ENCODE measurements around the gene CRYBG1. TPM values are rescaled to one million over a fixed set of nuclear protein-coding genes. Genes with fewer than 3 reads are reported as not detected.

The CRYBG1 gene
- total RNA-seq, 1 experiment from 2014 or later, result 10.7 TPM

DNA sequence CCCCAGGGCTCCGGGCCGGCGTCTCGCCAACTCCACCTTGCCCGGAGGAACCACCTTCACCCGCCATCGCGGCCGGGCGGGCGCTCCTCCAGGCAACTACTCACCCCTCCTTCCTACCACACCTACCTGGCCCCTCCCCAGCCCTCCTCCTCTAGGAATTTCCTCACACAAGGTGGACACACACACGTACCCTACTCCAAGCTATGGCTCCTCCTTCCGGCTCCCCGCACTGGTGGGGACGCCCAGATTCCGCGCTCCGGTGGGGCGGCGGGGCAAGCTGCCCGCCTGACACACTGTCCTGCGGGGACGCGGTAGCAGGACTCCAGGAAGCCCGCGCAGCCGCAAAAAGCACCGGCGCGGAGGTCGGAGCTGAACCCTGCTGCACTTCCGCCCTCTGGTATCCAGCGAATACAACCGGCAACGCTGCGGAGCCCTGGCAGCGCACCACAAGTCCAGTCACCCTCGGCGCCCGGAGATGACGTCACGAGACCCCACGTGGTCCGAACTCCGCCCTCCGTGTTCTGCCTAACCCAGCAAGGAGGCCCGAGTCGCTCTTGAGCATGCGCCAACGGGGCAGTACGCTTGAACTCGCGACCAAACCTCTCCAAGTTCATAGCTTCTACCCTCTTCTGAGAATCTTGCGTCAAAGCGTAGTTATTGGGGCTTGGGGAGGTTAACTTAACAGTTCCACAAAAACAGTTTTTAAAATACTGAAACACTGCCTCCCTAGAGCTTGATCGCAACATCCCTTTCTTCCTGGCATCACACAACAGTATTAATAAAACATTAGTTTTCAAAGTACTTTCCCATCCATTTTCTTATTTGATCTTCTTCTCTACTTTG lies 35.0 kb upstream of the CRYBG1 start, which contains the start of gene ATG5:
Gene ATG5 (minus strand): TSS at position 425 of the 843 bp plus-strand sequence. CDS start 9,552 bp downstream, outside the sequence.
- Histone ChIP-seq H3K36me3 (ENCODE audit: control insufficient read depth in 1 of 2, insufficient read depth in 2 of 2, low read length in 2 of 2) (no peaks in the 10 kb centered on the region), H3K9me3 (ENCODE audit: control insufficient read depth in 1 of 2, insufficient read depth in 1 of 2, low read depth in 1 of 2, low read length in 2 of 2) (no peaks in the 10 kb centered on the region), H3K9ac (ENCODE audit: low read length) (peak within 1 kb of the TSS; percentile 88), H3K9me2 (ENCODE audit: insufficient read depth) (no peaks in the 10 kb centered on the region), H3K27me3 (ENCODE audit: insufficient read depth, low read length) (no peaks in the 10 kb centered on the region), H3K4me2 (ENCODE audit: low read length) (peak within 1 kb of the TSS; percentile 70), H2AFZ (ENCODE audit: low read depth, low read length, poor library complexity, severe bottlenecking) (peak within 1 kb of the TSS; percentile 19), H3K27ac (ENCODE audit: low read depth, low read length) (peak within 1 kb of the TSS; percentile 91), H4K20me1 (ENCODE audit: insufficient read depth) (no peaks in the 10 kb centered on the region), H3K79me2 (ENCODE audit: insufficient read depth, low read length) (peaks cover 46% of the 10 kb centered on the region), H3K4me1 (ENCODE audit: control insufficient read depth in 1 of 2, insufficient read depth in 2 of 2, low read length in 2 of 2) (peaks cover 6 to 16% of the 10 kb centered on the region in 2 experiments; a peak in 3 of 4 replicates), H3K4me3 (replicated peaks in 1 of 2; ENCODE audit: low read depth in 1 of 2, low read length in 2 of 2) (peak within 1 kb of the TSS; percentile 78 to 85)
- ATAC-seq (peak; percentile 93), DNase-seq (ENCODE audit: low read depth, low spot score) (peak; percentile 98)
- ChIA-PET POLR2A (interaction anchor here (0.5 to 1.3 kb wide), 9 partner anchors 8 to 973 kb away, joined by 3 to 9 read pairs (median 4); no protein-coding TSS in a partner anchor), RAD21 (ENCODE audit: low non-redundant PET in 1 of 2, low total read pairs in 2 of 2, uncharacterized antibody in 2 of 2, unreplicated experiment in 2 of 2) (no interaction called here), CTCF (interaction anchor here (0.6 to 1.2 kb wide), 4 partner anchors 9 to 235 kb away, joined by 3 to 13 read pairs (median 6); no protein-coding TSS in a partner anchor)
- BruUV-seq (replicated peaks), result no TSS peak
- intact Hi-C loops (cut with micrococcal nuclease), result no loop called here
- TF ChIP-seq ZFX (IDR thresholded peaks at IDR 0.05) (0 out of 2 replicates have a peak, but pooled peaks have one; percentile 18), SRF (IDR thresholded peaks at IDR 0.05; ENCODE audit: low read depth) (peak; percentile 96), YY1 (IDR thresholded peaks at IDR 0.05; ENCODE audit: extremely low read depth, insufficient replicate concordance, low read depth, low read length) (peak; percentile 46), FOSL1 (IDR thresholded peaks at IDR 0.05; ENCODE audit: low read depth) (peak; percentile 44; the same call in 1 of the 2 replicates), POLR2A (IDR thresholded peaks at IDR 0.05; ENCODE audit: borderline replicate concordance, extremely low read depth, insufficient read depth, insufficient read length) (peak; percentile 65), ELF1 (IDR thresholded peaks at IDR 0.05; ENCODE audit: borderline replicate concordance, low read depth) (peak; percentile 90), EZH2phosphoT487 (IDR thresholded peaks at IDR 0.05; ENCODE audit: borderline replicate concordance) (no peak), ZNF274 (IDR thresholded peaks at IDR 0.05; ENCODE audit: low read depth, low read length) (no peak), POLR2AphosphoS5 (IDR thresholded peaks at IDR 0.05; ENCODE audit: low read depth, low read length) (peak; percentile 75), SIN3A (IDR thresholded peaks at IDR 0.05; ENCODE audit: low read depth) (peak; percentile 72; the same call in 1 of the 2 replicates), RAD21 (IDR thresholded peaks at IDR 0.05; ENCODE audit: low read depth) (no peak), JUND (IDR thresholded peaks at IDR 0.05) (peak; percentile 77), CBX3 (IDR thresholded peaks at IDR 0.05; ENCODE audit: low read depth) (peak; percentile 94), SP1 (IDR thresholded peaks at IDR 0.05; ENCODE audit: low read depth) (peak; percentile 76), TCF7L2 (IDR thresholded peaks at IDR 0.05; ENCODE audit: borderline replicate concordance, extremely low read depth, insufficient read depth, insufficient read length) (peak; percentile 36), EGR1 (IDR thresholded peaks at IDR 0.05; ENCODE audit: low read depth) (no peak), EZH2 (IDR thresholded peaks at IDR 0.05) (no peak)
- TF ChIP-seq, protein P1, sequence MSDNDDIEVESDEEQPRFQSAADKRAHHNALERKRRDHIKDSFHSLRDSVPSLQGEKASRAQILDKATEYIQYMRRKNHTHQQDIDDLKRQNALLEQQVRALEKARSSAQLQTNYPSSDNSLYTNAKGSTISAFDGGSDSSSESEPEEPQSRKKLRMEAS (IDR thresholded peaks at IDR 0.05), result peak; percentile 96
- TF ChIP-seq, protein P2, sequence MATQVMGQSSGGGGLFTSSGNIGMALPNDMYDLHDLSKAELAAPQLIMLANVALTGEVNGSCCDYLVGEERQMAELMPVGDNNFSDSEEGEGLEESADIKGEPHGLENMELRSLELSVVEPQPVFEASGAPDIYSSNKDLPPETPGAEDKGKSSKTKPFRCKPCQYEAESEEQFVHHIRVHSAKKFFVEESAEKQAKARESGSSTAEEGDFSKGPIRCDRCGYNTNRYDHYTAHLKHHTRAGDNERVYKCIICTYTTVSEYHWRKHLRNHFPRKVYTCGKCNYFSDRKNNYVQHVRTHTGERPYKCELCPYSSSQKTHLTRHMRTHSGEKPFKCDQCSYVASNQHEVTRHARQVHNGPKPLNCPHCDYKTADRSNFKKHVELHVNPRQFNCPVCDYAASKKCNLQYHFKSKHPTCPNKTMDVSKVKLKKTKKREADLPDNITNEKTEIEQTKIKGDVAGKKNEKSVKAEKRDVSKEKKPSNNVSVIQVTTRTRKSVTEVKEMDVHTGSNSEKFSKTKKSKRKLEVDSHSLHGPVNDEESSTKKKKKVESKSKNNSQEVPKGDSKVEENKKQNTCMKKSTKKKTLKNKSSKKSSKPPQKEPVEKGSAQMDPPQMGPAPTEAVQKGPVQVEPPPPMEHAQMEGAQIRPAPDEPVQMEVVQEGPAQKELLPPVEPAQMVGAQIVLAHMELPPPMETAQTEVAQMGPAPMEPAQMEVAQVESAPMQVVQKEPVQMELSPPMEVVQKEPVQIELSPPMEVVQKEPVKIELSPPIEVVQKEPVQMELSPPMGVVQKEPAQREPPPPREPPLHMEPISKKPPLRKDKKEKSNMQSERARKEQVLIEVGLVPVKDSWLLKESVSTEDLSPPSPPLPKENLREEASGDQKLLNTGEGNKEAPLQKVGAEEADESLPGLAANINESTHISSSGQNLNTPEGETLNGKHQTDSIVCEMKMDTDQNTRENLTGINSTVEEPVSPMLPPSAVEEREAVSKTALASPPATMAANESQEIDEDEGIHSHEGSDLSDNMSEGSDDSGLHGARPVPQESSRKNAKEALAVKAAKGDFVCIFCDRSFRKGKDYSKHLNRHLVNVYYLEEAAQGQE (IDR thresholded peaks at IDR 0.05; ENCODE audit: low read depth), result no peak

All from HCT116 (cell line).